Caco-2 (cell line): Measurements from ENCODE around the gene HIVEP3. TPM values are rescaled to one million over a fixed set of nuclear protein-coding genes. Genes with fewer than 3 reads are reported as not detected.

Experiments used
- BruUV-seq: library from RNA; stranded (reverse); fragments of 400-500 nt; replicated peaks from 2 replicates; lab custom pipeline; 2021; lab: Mats Ljungman, UMichigan
- CTCF ChIA-PET: fragments of 300-600 bp; sonication (Branson Sonifier 250); formaldehyde crosslinking; loops from one replicate; lab custom pipeline; 2022; ENCODE audit warnings: antibody characterized with exemption; lab: Charles Lee
- POLR2A ChIA-PET: fragments of 300-600 bp; sonication (Branson Sonifier 250); formaldehyde crosslinking; loops from one replicate; lab custom pipeline; 2022; ENCODE audit warnings: antibody characterized with exemption; lab: Charles Lee
- DNase-seq, 2 experiments: peaks; one replicate each; pipeline versions ENCODE4 v3.0.0 to v3.0.0-alpha.2; 2020 to 2022
- H3K27me3 ChIP-seq: replicated peaks from 2 replicates; pipeline ENCODE4 v1.6.0; 2011; ENCODE audit warnings: low read length; ENCODE audit not compliant: control insufficient read depth, insufficient read depth
- H3K36me3 ChIP-seq: 2 replicates; pipeline ENCODE4 v1.5.1; 2011; ENCODE audit warnings: low read length; ENCODE audit not compliant: control insufficient read depth, insufficient read depth
- H3K4me1 ChIP-seq: fragments of 250-450 bp; sonication (Bioruptor Pico); 2 replicates; pipeline ENCODE4 v1.5.1; 2020; ENCODE audit warnings: mild to moderate bottlenecking
- H3K4me3 ChIP-seq: 2 replicates; pipeline ENCODE4 v1.5.1; 2011; ENCODE audit warnings: low read depth, mild to moderate bottlenecking, control low read depth, low read length
- H3K9me3 ChIP-seq: fragments of 250-450 bp; sonication (Bioruptor Pico); 2 replicates; pipeline ENCODE4 v1.5.1; 2020; ENCODE audit warnings: mild to moderate bottlenecking, moderate library complexity
- H3K27ac Mint-ChIP-seq: one replicate; pipeline ENCODE4 v1.8.0; 2022; ENCODE audit warnings: mixed read lengths; ENCODE audit not compliant: unreplicated experiment
- H3K27me3 Mint-ChIP-seq: one replicate; pipeline ENCODE4 v1.8.0; 2022; ENCODE audit warnings: mixed read lengths; ENCODE audit not compliant: insufficient read depth, unreplicated experiment
- H3K36me3 Mint-ChIP-seq: one replicate; pipeline ENCODE4 v1.8.0; 2022; ENCODE audit warnings: mild to moderate bottlenecking, mixed read lengths; ENCODE audit not compliant: insufficient read depth, unreplicated experiment
- H3K4me1 Mint-ChIP-seq: one replicate; pipeline ENCODE4 v1.8.0; 2022; ENCODE audit warnings: low read depth, mixed read lengths; ENCODE audit not compliant: unreplicated experiment
- H3K4me3 Mint-ChIP-seq: one replicate; pipeline ENCODE4 v1.8.0; 2022; ENCODE audit warnings: mild to moderate bottlenecking, moderate library complexity, mixed read lengths; ENCODE audit not compliant: unreplicated experiment
- H3K9me3 Mint-ChIP-seq: one replicate; pipeline ENCODE4 v1.8.0; 2022; ENCODE audit warnings: mixed read lengths; ENCODE audit not compliant: unreplicated experiment
- intact Hi-C: fragments of 100-400 bp; cut with micrococcal nuclease; formaldehyde crosslinking; loops from one replicate; pipeline ENCODE4 v1.10.0; 2022; ENCODE audit not compliant: unreplicated experiment
- total RNA-seq: library from RNA; stranded (reverse); gene quantifications from 2 replicates; pipeline ENCODE4 v1.2.3, GENCODE V29; 2022
- TF ChIP-seq, protein P1 (sequence below), 2 experiments: fragments of 200-600 bp in 1 of 2; IDR thresholded peaks; 1 replicate in 1 of 2; 2 replicates in 1 of 2; pipeline versions ENCODE4 v1.5.1 to v1.8.0; 2011 to 2022; ENCODE audit warnings: antibody characterized with exemption in 1 of 2, control low read depth in 1 of 2, inconsistent platforms in 1 of 2, low read depth in 1 of 2, low read length in 1 of 2, mild to moderate bottlenecking in 1 of 2, moderate library complexity in 1 of 2; ENCODE audit not compliant: insufficient read depth in 1 of 2, severe bottlenecking in 1 of 2, unreplicated experiment in 1 of 2

HIVEP3 gene
- total RNA-seq, 1 experiment from 2014 or later, result 0.25 TPM

DNA sequence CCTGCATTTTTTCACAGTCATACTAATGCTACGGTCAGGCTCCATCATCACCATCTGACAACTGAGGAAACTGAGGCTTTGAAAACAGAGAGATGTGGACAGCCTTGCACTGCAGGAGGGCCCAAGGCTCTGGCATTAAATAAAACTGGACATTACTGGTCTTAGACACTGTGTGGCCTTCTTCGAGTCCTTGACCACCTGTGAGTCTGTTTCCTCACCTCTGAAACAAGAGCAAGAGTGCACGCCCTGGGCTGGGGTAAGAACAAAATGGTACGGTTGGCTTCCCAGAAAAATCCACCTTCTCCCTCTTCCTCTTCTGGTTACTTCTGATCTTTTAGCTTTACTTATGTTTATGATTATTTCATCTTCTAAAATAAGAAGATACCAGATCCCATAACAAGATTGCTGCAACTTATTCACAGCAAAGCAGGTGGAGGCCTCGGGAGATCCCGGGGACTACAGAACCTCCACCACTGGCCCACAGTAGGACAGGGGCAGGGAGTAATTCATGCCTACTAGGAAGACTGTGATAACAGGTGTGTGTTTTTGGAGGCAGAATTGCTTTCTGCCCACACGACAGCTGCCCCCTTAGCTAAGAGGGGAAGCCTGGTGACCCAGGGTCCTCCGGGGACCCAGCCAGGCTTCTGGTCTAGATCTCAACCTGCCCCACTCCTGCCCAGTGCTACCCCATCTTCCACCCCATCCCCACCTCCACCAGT lies 277.8 kb downstream of the HIVEP3 start:
- Mint-ChIP-seq H3K9me3 (no peaks in the 10 kb centered on the region), H3K4me1 (no peaks in the 10 kb centered on the region), H3K36me3 (no peaks in the 10 kb centered on the region), H3K27ac (no peak overlapping the region), H3K4me3 (no peak overlapping the region), H3K27me3 (no peaks in the 10 kb centered on the region)
- Histone ChIP-seq H3K4me1 (no peaks in the 10 kb centered on the region), H3K4me3 (no peak overlapping the region), H3K27me3 (no peaks in the 10 kb centered on the region), H3K9me3 (no peaks in the 10 kb centered on the region), H3K36me3 (no peaks in the 10 kb centered on the region)
- ChIA-PET POLR2A (no interaction called here), CTCF (no interaction called here)
- intact Hi-C loops, result no loop called here
- no TSS peak for BruUV-seq
- TF ChIP-seq, protein P1, sequence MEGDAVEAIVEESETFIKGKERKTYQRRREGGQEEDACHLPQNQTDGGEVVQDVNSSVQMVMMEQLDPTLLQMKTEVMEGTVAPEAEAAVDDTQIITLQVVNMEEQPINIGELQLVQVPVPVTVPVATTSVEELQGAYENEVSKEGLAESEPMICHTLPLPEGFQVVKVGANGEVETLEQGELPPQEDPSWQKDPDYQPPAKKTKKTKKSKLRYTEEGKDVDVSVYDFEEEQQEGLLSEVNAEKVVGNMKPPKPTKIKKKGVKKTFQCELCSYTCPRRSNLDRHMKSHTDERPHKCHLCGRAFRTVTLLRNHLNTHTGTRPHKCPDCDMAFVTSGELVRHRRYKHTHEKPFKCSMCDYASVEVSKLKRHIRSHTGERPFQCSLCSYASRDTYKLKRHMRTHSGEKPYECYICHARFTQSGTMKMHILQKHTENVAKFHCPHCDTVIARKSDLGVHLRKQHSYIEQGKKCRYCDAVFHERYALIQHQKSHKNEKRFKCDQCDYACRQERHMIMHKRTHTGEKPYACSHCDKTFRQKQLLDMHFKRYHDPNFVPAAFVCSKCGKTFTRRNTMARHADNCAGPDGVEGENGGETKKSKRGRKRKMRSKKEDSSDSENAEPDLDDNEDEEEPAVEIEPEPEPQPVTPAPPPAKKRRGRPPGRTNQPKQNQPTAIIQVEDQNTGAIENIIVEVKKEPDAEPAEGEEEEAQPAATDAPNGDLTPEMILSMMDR (IDR thresholded peaks at IDR 0.05; ENCODE audit: insufficient read depth in 1 of 2, low read depth in 1 of 2, low read length in 1 of 2, severe bottlenecking in 1 of 2, unreplicated experiment in 1 of 2), result no peak
- DNase-seq, result no peak

DNA sequence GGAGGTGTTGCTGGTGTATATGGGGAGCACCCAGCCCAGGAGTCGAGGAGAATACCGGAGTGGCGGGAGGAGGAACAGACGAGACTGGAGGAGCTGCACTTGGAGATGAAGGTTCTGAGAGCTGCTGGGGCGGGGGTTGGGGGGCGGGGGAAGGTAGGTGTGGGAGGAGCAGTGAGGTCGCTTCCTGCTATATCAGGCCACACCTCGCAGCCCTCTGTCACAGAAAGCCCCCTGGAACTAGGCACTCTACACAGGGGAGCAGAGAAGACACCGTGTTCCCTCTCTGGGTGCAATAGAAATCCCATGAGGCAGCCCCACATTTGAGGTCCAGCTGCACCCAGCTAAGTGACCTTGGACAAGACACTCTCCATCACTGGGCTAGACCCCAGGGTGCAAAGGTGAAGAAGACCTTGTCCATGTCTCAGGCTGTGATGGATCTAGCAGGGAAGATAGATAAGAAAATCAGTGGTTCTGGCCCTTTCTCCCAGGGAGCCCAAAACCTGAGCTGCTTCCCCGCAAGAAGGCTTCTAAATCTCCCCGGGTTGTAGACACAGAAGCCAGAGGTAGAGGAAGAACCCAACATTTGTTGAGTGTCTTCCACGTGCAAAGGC lies 278.5 kb downstream of the HIVEP3 start:
- CTCF ChIA-PET, result interaction anchor here (0.6 kb wide), 1 partner anchor 141 kb away, joined by 3 read pairs; no protein-coding TSS in a partner anchor
- DNase-seq, result no peak
- no TSS peak for BruUV-seq
- H3K4me3 ChIP-seq, result no peak overlapping the region
- TF ChIP-seq, protein P1 (IDR thresholded peaks at IDR 0.05; ENCODE audit: insufficient read depth in 1 of 2, low read depth in 1 of 2, low read length in 1 of 2, severe bottlenecking in 1 of 2, unreplicated experiment in 1 of 2), result no peak
- H3K36me3 Mint-ChIP-seq, result no peaks in the 10 kb centered on the region
- POLR2A ChIA-PET, result no interaction called here
- H3K27me3 ChIP-seq, result no peaks in the 10 kb centered on the region
- no peaks in the 10 kb centered on the region for H3K4me1 Mint-ChIP-seq
- intact Hi-C loops, result no loop called here
- no peak overlapping the region for H3K27ac Mint-ChIP-seq
- no peaks in the 10 kb centered on the region for H3K36me3 ChIP-seq
- H3K9me3 ChIP-seq, result no peaks in the 10 kb centered on the region
- no peaks in the 10 kb centered on the region for H3K9me3 Mint-ChIP-seq
- H3K27me3 Mint-ChIP-seq, result no peaks in the 10 kb centered on the region
- no peaks in the 10 kb centered on the region for H3K4me1 ChIP-seq
- no peak overlapping the region for H3K4me3 Mint-ChIP-seq

GRCh38 chr1:41639332-41639936 lies 279.3 kb downstream of the HIVEP3 start:
- H3K36me3 Mint-ChIP-seq, result no peaks in the 10 kb centered on the region
- TF ChIP-seq, protein P1 (IDR thresholded peaks at IDR 0.05; ENCODE audit: insufficient read depth in 1 of 2, low read depth in 1 of 2, low read length in 1 of 2, severe bottlenecking in 1 of 2, unreplicated experiment in 1 of 2), result no peak
- H3K4me3 Mint-ChIP-seq, result no peak overlapping the region
- no peaks in the 10 kb centered on the region for H3K36me3 ChIP-seq
- H3K27me3 ChIP-seq, result no peaks in the 10 kb centered on the region
- no peaks in the 10 kb centered on the region for H3K27me3 Mint-ChIP-seq
- H3K4me1 ChIP-seq, result no peaks in the 10 kb centered on the region
- no peak overlapping the region for H3K27ac Mint-ChIP-seq
- no peak overlapping the region for H3K4me3 ChIP-seq
- no peaks in the 10 kb centered on the region for H3K9me3 ChIP-seq
- no peak for DNase-seq
- CTCF ChIA-PET, result interaction anchor here (0.6 kb wide), 1 partner anchor 140 kb away, joined by 3 read pairs; no protein-coding TSS in a partner anchor
- H3K9me3 Mint-ChIP-seq, result no peaks in the 10 kb centered on the region
- POLR2A ChIA-PET, result no interaction called here
- no TSS peak for BruUV-seq
- intact Hi-C loops, result no loop called here
- H3K4me1 Mint-ChIP-seq, result no peaks in the 10 kb centered on the region
